NCI-H146 treated with DMSO at 0.1 percent for 48 hours (cell line): ENCODE data around the gene PKN1.
"Not testable (repeated sequence)": the region's sequence is repeated elsewhere in the genome, so short reads cannot be mapped to it uniquely, and the experiment has no call there.

ENCODE experiments used
- DNase-seq: peaks from one replicate; lab custom pipeline; 2025; ENCODE audit not compliant: unreplicated experiment; lab: John Stamatoyannopoulos, UW

PKN1 gene

GRCh38 chr19:14462401-14462800, 29.3 kb downstream of the PKN1 start:
- DNase-seq, result not testable (repeated sequence)

- no peak for DNase-seq
Observed at GRCh38 chr19:14463747-14464146, 30.6 kb downstream of the PKN1 start.

- DNase-seq, result no peak
Observed at GRCh38 chr19:14467391-14467790, 34.3 kb downstream of the PKN1 start.

- no peak for DNase-seq
Observed at GRCh38 chr19:14467816-14468215, 34.7 kb downstream of the PKN1 start.

GRCh38 chr19:14470031-14470876, 37.1 kb downstream of the PKN1 start:
- DNase-seq, result no peak

- DNase-seq, result no peak
Observed at GRCh38 chr19:14471436-14472187, 38.5 kb downstream of the PKN1 start.

GRCh38 chr19:14472202-14472938, 39.3 kb downstream of the PKN1 start:
- DNase-seq, result peak; percentile 51

GRCh38 chr19:14473073-14473977, 40.2 kb downstream of the PKN1 start:
- no peak for DNase-seq

GRCh38 chr19:14473978-14474578, 41.0 kb downstream of the PKN1 start:
- DNase-seq, result no peak

GRCh38 chr19:14474827-14475226, 41.7 kb downstream of the PKN1 start:
- no peak for DNase-seq

GRCh38 chr19:14475251-14476073, 42.4 kb downstream of the PKN1 start, which contains the start of gene PTGER1:
Gene PTGER1, minus strand, starts transcription at chr19:14475354. Its CDS starts 1,034 bp downstream, at chr19:14474320.
- peak; percentile 6 for DNase-seq

- DNase-seq, result no peak
Observed at GRCh38 chr19:14476327-14476672, 43.2 kb downstream of the PKN1 start.

GRCh38 chr19:14476673-14477401, 43.7 kb downstream of the PKN1 start:
- no peak for DNase-seq

- no peak for DNase-seq
Observed at GRCh38 chr19:14477418-14478112, 44.5 kb downstream of the PKN1 start.

GRCh38 chr19:14478113-14478545, 45.0 kb downstream of the PKN1 start:
- DNase-seq, result no peak

- no peak for DNase-seq
Observed at GRCh38 chr19:14479309-14479974, 46.3 kb downstream of the PKN1 start.

GRCh38 chr19:14479975-14480699, 47.0 kb downstream of the PKN1 start:
- DNase-seq, result no peak
